NT2/D1 (cell line): ENCODE data around the gene CENPX.

ENCODE experiments used
- DNase-seq: peaks from one replicate; pipeline ENCODE4 v3.0.0-alpha.2; 2011; ENCODE audit warnings: low read depth, low spot score
- H3K27me3 ChIP-seq: 2 replicates; pipeline ENCODE4 v1.6.0; 2011; ENCODE audit warnings: mild to moderate bottlenecking; ENCODE audit not compliant: insufficient read length, insufficient read depth
- H3K36me3 ChIP-seq: 2 replicates; pipeline ENCODE4 v1.6.1; 2011; ENCODE audit warnings: mild to moderate bottlenecking, low read length, mixed read lengths; ENCODE audit not compliant: insufficient read depth, insufficient read length
- H3K4me1 ChIP-seq: 2 replicates; pipeline ENCODE4 v1.5.1; 2011; ENCODE audit not compliant: insufficient read depth, insufficient read length
- H3K4me3 ChIP-seq: 2 replicates; pipeline ENCODE4 v1.5.1; 2011; ENCODE audit warnings: low read depth; ENCODE audit not compliant: insufficient read length
- H3K9ac ChIP-seq: 2 replicates; pipeline ENCODE4 v1.6.0; 2011; ENCODE audit warnings: low read depth; ENCODE audit not compliant: insufficient read length
- H3K9me3 ChIP-seq: 2 replicates; pipeline ENCODE4 v1.5.1; 2011; ENCODE audit warnings: mild to moderate bottlenecking, low read length; ENCODE audit not compliant: insufficient read depth
- SUZ12 ChIP-seq: IDR thresholded peaks from 2 replicates; pipeline ENCODE4 v1.6.1; 2011; ENCODE audit not compliant: insufficient read length, insufficient read depth; ENCODE audit errors: extremely low read depth
- YY1 ChIP-seq: IDR thresholded peaks from 2 replicates; pipeline ENCODE4 v1.6.1; 2011; ENCODE audit not compliant: insufficient read length, insufficient read depth
- ZNF274 ChIP-seq: IDR thresholded peaks from 2 replicates; pipeline ENCODE4 v1.6.1; 2011; ENCODE audit warnings: mild to moderate bottlenecking, low read depth, low read length

The CENPX gene

GRCh38 chr17:82006468-82007227 lies 16.0 kb downstream of the CENPX start:
- no peak overlapping the region for H3K4me3 ChIP-seq
- no peaks in the 10 kb centered on the region for H3K9me3 ChIP-seq
- H3K27me3 ChIP-seq: no peaks in the 10 kb centered on the region
- H3K36me3 ChIP-seq: peaks cover 23% of the 10 kb centered on the region
- TF ChIP-seq SUZ12: no peak
- no peak for TF ChIP-seq ZNF274
- no peak for TF ChIP-seq YY1
- peak overlapping the region; percentile 28 for H3K9ac ChIP-seq
- DNase-seq: no peak
- H3K4me1 ChIP-seq: peaks cover 41% of the 10 kb centered on the region

GRCh38 chr17:82005701-82006348 lies 16.9 kb downstream of the CENPX start:
- TF ChIP-seq SUZ12 (no peak), ZNF274 (no peak), YY1 (no peak)
- H3K27me3 ChIP-seq: no peaks in the 10 kb centered on the region
- H3K4me3 ChIP-seq: no peak overlapping the region
- no peak overlapping the region for H3K9ac ChIP-seq
- peaks cover 20% of the 10 kb centered on the region for H3K36me3 ChIP-seq
- no peaks in the 10 kb centered on the region for H3K9me3 ChIP-seq
- peaks cover 41% of the 10 kb centered on the region for H3K4me1 ChIP-seq
- DNase-seq: no peak

- H3K36me3 ChIP-seq: peaks cover 17% of the 10 kb centered on the region
- no peaks in the 10 kb centered on the region for H3K27me3 ChIP-seq
- H3K9ac ChIP-seq: peak overlapping the region; percentile 24
- no peak for TF ChIP-seq ZNF274
- TF ChIP-seq YY1: no peak
- no peak for TF ChIP-seq SUZ12
- DNase-seq: no peak
- peaks cover 48% of the 10 kb centered on the region for H3K4me1 ChIP-seq
- H3K4me3 ChIP-seq: no peak overlapping the region
- H3K9me3 ChIP-seq: no peaks in the 10 kb centered on the region
Measured at GRCh38 chr17:82004517-82005455, 17.9 kb downstream of the CENPX start.

- H3K9ac ChIP-seq: peak overlapping the region; percentile 58
- no peaks in the 10 kb centered on the region for H3K27me3 ChIP-seq
- no peaks in the 10 kb centered on the region for H3K9me3 ChIP-seq
- H3K4me1 ChIP-seq: peaks cover 52% of the 10 kb centered on the region
- H3K4me3 ChIP-seq: no peak overlapping the region
- DNase-seq: no peak
- peaks cover 11% of the 10 kb centered on the region for H3K36me3 ChIP-seq
- TF ChIP-seq YY1 (no peak), ZNF274 (no peak), SUZ12 (no peak)
Measured at GRCh38 chr17:82003411-82004381, 19.0 kb downstream of the CENPX start.

- Histone ChIP-seq H3K4me3 (no peak overlapping the region), H3K4me1 (peaks cover 40% of the 10 kb centered on the region), H3K9me3 (no peaks in the 10 kb centered on the region), H3K36me3 (peaks cover 18% of the 10 kb centered on the region), H3K27me3 (no peaks in the 10 kb centered on the region), H3K9ac (no peak overlapping the region)
- no peak for TF ChIP-seq YY1
- TF ChIP-seq SUZ12: no peak
- no peak for TF ChIP-seq ZNF274
- DNase-seq: no peak
Measured at GRCh38 chr17:82001571-82002056, 21.1 kb downstream of the CENPX start.

- H3K4me1 ChIP-seq: peaks cover 37% of the 10 kb centered on the region
- no peak for DNase-seq
- H3K27me3 ChIP-seq: no peaks in the 10 kb centered on the region
- no peak overlapping the region for H3K4me3 ChIP-seq
- no peak overlapping the region for H3K9ac ChIP-seq
- peaks cover 20% of the 10 kb centered on the region for H3K36me3 ChIP-seq
- H3K9me3 ChIP-seq: no peaks in the 10 kb centered on the region
- TF ChIP-seq YY1 (no peak), ZNF274 (no peak), SUZ12 (no peak)
Measured at GRCh38 chr17:82000803-82001570, 21.7 kb downstream of the CENPX start.
